ENCODE results near the gene SPATA12.

Gene SPATA12

GRCh38 chr3:57053122-57053521, 7.3 kb upstream of the SPATA12 start:
- no peak for DNase-seq (ENCODE audit: low spot score)

GRCh38 chr3:57057351-57057750, 3.1 kb upstream of the SPATA12 start:
- DNase-seq (ENCODE audit: low spot score): no peak

- no peak for DNase-seq (ENCODE audit: low spot score)
Observed at GRCh38 chr3:57059411-57059810, 1.1 kb upstream of the SPATA12 start.

DNA sequence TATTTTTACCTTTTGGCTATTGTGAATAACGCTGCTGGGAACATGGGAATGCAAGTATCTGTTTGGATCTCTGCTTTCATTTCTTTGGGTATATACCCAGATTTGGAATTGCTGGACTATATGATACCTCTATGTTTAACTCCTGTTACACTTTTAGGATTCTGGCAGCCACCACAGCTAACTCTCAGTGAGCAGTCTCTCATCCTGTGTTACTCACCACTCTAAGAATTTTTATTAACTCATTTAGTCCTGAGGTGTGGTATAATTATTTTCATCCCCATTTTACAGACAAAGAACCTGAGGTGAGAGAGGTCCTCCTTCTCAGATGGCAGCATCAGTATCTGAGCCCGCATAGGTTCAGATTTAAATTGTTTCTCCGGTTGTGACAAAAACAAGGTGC, 1.1 kb downstream of the SPATA12 start:
- no peak for DNase-seq (ENCODE audit: low spot score)

- DNase-seq (ENCODE audit: low spot score): no peak
Observed at GRCh38 chr3:57062101-57062631, 1.7 kb downstream of the SPATA12 start.

DNA sequence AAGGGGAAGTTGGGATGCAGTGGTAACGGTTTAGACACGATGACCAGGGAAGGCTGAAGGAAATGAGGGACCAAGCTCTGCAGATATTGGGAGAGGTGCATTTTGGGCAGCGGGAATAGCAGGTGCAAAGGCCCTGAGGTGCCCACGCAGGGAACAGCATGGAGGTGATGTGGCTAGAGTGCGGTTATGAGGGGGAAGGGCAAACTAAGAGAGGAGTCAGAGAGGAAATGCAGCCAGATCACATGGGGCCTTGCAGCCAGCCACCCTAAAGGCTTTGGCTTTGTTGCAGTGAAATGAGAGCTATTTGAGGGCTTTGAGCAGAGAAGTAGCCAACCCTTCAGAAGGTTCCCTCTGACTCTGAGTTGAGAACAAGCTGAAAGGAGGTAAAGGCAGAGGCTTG, 2.6 kb downstream of the SPATA12 start:
- DNase-seq (ENCODE audit: low spot score): no peak

DNA sequence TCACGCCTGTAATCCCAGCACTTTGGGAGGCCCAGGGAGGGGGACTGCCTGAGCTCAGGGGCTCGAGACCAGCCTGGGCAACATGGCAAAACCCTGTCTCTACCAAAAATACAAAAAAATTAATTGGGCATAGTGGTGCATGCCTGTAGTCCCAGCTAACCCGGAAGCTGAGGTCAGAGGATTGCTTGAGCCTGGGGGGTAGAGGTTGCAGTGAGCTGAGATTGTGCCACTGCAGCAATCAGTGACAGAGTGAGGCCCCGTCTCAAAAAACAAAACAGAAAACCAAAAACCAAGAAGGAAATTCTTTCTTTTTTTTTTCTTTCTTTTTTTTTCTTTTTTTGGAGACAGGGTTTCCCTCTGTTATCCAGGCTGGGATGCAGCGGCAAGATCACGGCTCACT, 3.5 kb downstream of the SPATA12 start:
- DNase-seq (ENCODE audit: low spot score): no peak

- DNase-seq (ENCODE audit: low spot score): no peak
Observed at GRCh38 chr3:57064572-57064971, 4.1 kb downstream of the SPATA12 start.

- DNase-seq (ENCODE audit: low spot score): no peak
Observed at GRCh38 chr3:57065588-57065987, 5.1 kb downstream of the SPATA12 start.

DNA sequence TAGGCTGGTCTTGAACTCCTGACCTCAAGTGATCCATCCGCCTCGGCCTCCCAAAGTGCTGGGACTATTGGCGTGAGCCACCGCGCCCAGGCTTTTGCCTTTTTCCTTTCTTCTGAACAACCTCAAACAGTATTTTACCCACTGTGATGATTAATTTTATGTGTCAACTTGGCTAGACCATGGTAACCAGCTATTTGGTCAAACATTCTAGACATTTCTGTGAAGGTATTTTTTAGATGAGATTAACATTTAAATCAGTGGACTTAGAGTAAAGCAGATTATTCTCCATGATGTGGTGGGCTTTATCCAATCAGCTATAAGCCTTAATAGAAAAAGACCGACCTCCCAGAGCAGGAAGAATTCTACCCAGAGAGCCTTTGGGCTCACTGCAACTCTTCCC, 6.0 kb downstream of the SPATA12 start:
- DNase-seq (ENCODE audit: low spot score): no peak

GRCh38 chr3:57068437-57069089, 8.1 kb downstream of the SPATA12 start:
- DNase-seq (ENCODE audit: low spot score): no peak

DNA sequence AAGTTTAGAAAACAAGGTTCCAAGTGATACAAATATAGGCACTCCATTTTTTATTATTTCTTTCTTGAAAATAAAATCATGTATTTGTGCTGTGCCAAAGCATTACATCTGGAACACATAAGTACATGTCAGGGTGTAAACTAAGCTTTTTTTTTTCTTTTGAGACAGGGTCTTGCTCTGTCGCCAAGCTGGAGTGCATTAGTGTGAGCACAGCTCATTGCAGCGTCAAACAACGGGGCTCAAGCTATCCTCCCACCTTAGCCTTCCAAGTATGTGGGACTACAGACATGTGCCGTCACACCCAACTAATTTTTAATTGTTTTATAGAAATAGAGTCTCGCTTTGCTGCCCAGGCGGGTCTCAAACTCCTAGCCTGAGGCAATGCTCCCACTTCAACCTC, 9.0 kb downstream of the SPATA12 start:
- no peak for DNase-seq (ENCODE audit: low spot score)

DNA sequence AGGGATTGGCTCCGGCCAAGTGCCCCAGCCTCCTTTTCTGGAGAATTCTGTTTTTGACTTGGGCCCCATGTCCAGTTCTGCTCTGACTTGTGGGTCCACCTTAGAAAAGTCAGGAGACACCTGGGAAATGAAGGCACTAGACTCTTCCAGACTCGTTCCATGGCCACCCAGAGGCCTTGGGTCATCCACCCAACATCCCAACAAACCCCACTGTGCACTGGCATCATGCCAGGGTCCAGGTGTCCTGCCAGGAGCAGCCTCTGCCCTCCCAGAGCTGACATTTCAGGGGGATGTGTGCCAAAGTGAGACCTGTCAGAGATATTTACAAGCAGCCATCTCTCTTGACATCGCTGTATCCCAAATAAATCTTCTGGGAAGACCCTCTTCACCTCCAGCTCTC, 13.2 kb downstream of the SPATA12 start:
- no peak for DNase-seq (ENCODE audit: low spot score)

GRCh38 chr3:57074135-57074534, 13.7 kb downstream of the SPATA12 start:
- no peak for DNase-seq (ENCODE audit: low spot score)

- DNase-seq (ENCODE audit: low spot score): no peak
Observed at GRCh38 chr3:57076422-57076951, 16.0 kb downstream of the SPATA12 start.

- no peak for DNase-seq (ENCODE audit: low spot score)
Observed at GRCh38 chr3:57077630-57078343, 17.3 kb downstream of the SPATA12 start.

DNA sequence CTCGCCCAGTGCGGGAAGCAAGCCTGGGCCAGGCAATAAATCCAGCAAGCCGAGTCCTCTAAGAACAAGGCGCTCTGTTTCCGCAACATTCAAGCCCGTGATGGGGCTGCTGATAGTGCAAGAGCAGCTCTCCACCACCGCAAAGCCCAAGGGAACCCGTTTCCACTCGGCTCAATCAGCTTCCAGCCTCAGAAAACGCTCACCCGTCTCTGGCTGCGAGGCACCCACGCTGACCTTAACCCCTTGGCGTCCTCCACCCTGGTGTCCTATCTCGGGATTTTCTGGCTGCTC, 17.8 kb downstream of the SPATA12 start:
- no peak for DNase-seq (ENCODE audit: low spot score)

GRCh38 chr3:57078635-57079473, 18.4 kb downstream of the SPATA12 start:
- DNase-seq (ENCODE audit: low spot score): no peak

DNA sequence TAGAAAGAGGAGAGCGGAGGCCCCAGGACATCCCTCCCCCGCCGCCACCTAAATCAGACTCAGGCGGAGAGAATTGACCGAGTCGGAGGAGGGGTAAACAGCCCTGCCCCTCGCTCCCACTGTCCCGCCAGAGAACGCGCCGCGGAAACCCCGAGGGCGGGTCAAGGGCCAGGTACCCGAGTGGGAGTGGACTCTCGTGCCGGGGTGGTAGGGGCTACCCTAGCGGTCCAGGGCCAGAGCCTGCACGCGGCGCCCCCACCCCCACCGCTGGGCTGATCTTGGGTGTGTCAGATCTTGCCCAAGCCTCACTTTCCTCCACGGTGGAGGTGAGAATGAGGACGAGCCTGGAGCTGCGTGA, 19.0 kb downstream of the SPATA12 start:
- no peak for DNase-seq (ENCODE audit: low spot score)

GRCh38 chr3:57080171-57080570, 19.7 kb downstream of the SPATA12 start:
- no peak for DNase-seq (ENCODE audit: low spot score)

- no peak for DNase-seq (ENCODE audit: low spot score)
Observed at GRCh38 chr3:57081173-57081572, 20.7 kb downstream of the SPATA12 start.

GRCh38 chr3:57082481-57082880, 22.0 kb downstream of the SPATA12 start:
- DNase-seq (ENCODE audit: low spot score): no peak

All from CD4-positive, alpha-beta T cell treated with Interleukin-2 at 100 ng/mL for 4 hours (primary cell).